Naive B cell (primary cell): ENCODE results near the gene YAF2. TPM values are rescaled to one million over a fixed set of nuclear protein-coding genes. Genes with fewer than 3 reads are reported as not detected.

Source experiments
- ATAC-seq, 2 donors: fragments of 150-1000 bp; cut with Tn5 transposase; 2 replicates each; pipeline ENCODE4 v1.10.0; 2021; ENCODE audit warnings: low read depth in 2 of 2, mild to moderate bottlenecking in 2 of 2, moderate library complexity in 2 of 2
- DNase-seq: peaks from one replicate; pipeline ENCODE4 v3.0.0; 2022
- H3K27ac Mint-ChIP-seq, 6 donors: one replicate each; pipeline ENCODE4 v1.8.0; 2020 to 2022; ENCODE audit warnings: mild to moderate bottlenecking in 6 of 6, mixed read lengths in 6 of 6, moderate library complexity in 5 of 6, inconsistent platforms in 2 of 6
- H3K27me3 Mint-ChIP-seq, 3 donors: one replicate each; pipeline ENCODE4 v1.8.0; 2021 to 2022; ENCODE audit warnings: mixed read lengths in 3 of 3, mild to moderate bottlenecking in 1 of 3
- H3K36me3 Mint-ChIP-seq, 2 donors: one replicate each; pipeline ENCODE4 v1.8.0; 2020 to 2022; ENCODE audit warnings: mixed read lengths in 2 of 2, inconsistent platforms in 1 of 2, mild to moderate bottlenecking in 1 of 2
- H3K4me1 Mint-ChIP-seq, 3 donors: one replicate each; pipeline ENCODE4 v1.8.0; 2020 to 2022; ENCODE audit warnings: mixed read lengths in 3 of 3, inconsistent platforms in 1 of 3, mild to moderate bottlenecking in 1 of 3, moderate library complexity in 1 of 3
- H3K4me3 Mint-ChIP-seq, 8 donors: one replicate each; pipeline ENCODE4 v1.8.0; 2020 to 2022; ENCODE audit warnings: mild to moderate bottlenecking in 8 of 8, mixed read lengths in 8 of 8, moderate library complexity in 8 of 8, inconsistent platforms in 2 of 8
- H3K9me3 Mint-ChIP-seq, 7 donors: one replicate each; pipeline ENCODE4 v1.8.0; 2020 to 2022; ENCODE audit warnings: mixed read lengths in 7 of 7, mild to moderate bottlenecking in 5 of 7, inconsistent platforms in 2 of 7, moderate library complexity in 1 of 7
- polyA plus RNA-seq, 6 donors: library from polyadenylated mRNA; unstranded; fragments of 300-500 nt; fragmentation: Illumina TruSeq; gene quantifications; one replicate each; pipeline ENCODE4 v1.2.3, GENCODE V29; 2021; ENCODE audit warnings: low read depth in 6 of 6

Gene YAF2
- polyA plus RNA-seq, 6 donors from 2014 or later, result 7.1 to 20.9 (median 11.1) TPM

DNA sequence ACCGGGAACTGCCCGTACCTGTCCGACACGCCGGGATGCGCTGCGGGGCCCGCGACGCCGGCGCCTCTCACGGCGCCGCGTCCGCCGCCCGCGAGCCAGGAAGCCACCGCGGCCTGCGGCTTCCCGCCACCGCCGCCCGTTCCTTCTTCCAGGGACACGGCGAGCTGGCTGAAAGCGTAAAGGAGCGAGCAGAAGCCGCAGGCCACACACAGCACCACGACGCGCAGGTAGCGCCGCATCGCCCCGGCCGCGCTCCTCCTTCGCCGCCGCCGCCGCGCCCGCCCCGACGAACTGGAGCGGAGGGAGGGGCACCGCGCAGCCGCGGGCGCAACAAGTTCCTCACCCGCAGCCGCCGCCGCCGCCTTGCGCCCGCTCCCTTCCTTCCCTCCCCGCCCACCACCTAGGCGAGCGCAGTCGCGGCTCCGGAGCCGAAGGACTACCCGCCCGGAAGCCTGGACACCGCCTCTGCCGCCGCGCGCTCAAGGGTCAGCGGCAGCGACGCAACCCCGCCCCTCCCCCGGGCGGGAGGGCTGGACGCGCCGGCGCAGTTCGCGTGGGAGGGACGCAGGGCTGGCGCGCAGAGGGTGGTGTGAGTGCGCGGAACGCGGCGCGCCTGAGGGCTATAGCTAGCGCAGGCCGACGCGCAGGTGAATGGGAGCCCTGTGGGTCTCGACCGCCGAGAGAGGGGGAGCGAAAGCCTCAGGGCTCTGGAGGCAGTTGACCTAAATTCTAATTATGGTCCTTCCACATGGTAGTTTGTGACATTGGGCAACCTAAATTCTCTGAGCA, 93.4 kb downstream of the YAF2 start, which contains the start of gene GXYLT1:
Gene GXYLT1, minus strand, starts transcription at position 467 of the 789 bp plus-strand sequence. Its CDS starts 228 bp downstream, at position 239.
- Mint-ChIP-seq H3K4me3 (peak within 1 kb of the TSS; percentile 95 to 98 (median 97)), H3K36me3 (no peaks in the 10 kb centered on the region), H3K4me1 (peaks cover 29 to 41% (median 34%) of the 10 kb centered on the region in 3 donors), H3K27ac (peak within 1 kb of the TSS; percentile 90 to 97 (median 94)), H3K27me3 (no peaks in the 10 kb centered on the region), H3K9me3 (no peaks in the 10 kb centered on the region)
- ATAC-seq (peak; percentile 82 to 84), DNase-seq (peak; percentile 75)

- Mint-ChIP-seq H3K9me3 (no peaks in the 10 kb centered on the region), H3K27ac (peak overlapping the region; percentile 41 to 97 (median 93)), H3K36me3 (no peaks in the 10 kb centered on the region), H3K27me3 (no peaks in the 10 kb centered on the region), H3K4me3 (peak overlapping the region; percentile 95 to 98 (median 97)), H3K4me1 (peaks cover 29 to 46% (median 34%) of the 10 kb centered on the region in 3 donors)
- DNase-seq (peak; percentile 17), ATAC-seq (no peak)
Observed at GRCh38 chr12:42144158-42144407, 94.0 kb downstream of the YAF2 start.

DNA sequence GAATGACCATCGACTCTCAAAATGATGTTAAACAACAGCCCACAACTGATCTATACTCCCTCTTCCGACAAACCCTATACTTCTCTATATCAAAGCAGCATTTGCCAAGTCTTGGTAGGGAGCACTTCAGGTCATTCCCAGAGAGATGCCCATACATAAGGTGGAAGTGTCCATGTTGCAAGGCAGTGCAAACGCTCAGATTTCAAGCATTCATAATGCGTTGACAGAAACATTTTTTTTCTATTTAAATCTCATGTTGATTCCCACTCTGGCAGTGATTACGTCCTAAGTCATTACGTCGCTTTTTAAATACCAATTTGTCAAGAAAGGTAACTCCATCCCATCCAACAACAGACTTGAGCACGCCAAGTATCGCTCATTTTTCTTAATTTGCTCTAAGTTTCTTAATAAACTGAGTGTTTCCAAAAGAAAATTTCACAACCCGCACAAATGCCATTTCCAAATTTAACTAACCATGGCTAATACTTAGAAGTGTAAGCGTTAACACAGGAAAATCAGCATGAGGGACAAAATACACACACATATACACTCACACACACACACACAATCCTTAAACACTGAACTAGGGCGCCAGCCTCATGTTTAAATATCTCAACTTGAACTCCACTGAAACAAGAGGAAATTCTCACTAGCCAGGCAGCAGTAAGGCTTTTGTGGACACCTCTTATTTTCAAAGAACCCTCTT, 94.4 kb downstream of the YAF2 start:
- Mint-ChIP-seq H3K36me3 (no peaks in the 10 kb centered on the region), H3K4me3 (peak overlapping the region; percentile 95 to 98 (median 97)), H3K9me3 (no peaks in the 10 kb centered on the region), H3K27ac (peak overlapping the region; percentile 41 to 97 (median 93)), H3K4me1 (peaks cover 29 to 50% (median 34%) of the 10 kb centered on the region in 3 donors), H3K27me3 (no peaks in the 10 kb centered on the region)
- ATAC-seq (peak in 1 of 2 donors; percentile 3), DNase-seq (no peak)

GRCh38 chr12:42141981-42142606, 96.0 kb downstream of the YAF2 start:
- Mint-ChIP-seq H3K27me3 (no peaks in the 10 kb centered on the region), H3K36me3 (no peaks in the 10 kb centered on the region), H3K4me3 (peak overlapping the region in 1 of 8 donors; percentile 97), H3K4me1 (peaks cover 29 to 62% (median 34%) of the 10 kb centered on the region in 3 donors), H3K27ac (peak overlapping the region in 2 of 6 donors; percentile 11 to 43), H3K9me3 (no peaks in the 10 kb centered on the region)
- ATAC-seq (no peak), DNase-seq (no peak)

DNA sequence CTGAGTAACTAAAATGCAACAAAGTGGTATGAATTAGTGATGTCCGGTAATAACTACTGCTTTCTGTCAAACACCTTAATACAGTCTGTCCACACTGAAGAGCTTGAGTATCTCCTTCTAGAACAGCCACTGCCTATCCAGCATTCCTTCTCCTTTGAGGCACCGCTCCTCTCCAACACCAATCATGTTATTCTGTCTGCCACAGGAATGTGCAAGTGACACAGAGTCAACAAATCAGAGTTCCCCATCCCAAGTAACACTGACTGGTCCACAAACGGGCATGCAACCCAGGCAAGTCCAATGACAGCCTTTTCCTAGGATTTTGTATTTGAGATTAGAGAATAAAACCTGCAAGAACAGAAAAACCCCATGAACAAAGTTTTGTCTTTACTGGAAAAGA, 97.1 kb downstream of the YAF2 start:
- Mint-ChIP-seq H3K27ac (peak overlapping the region in 3 of 6 donors; percentile 11 to 40 (median 19)), H3K4me3 (no peak overlapping the region), H3K27me3 (no peaks in the 10 kb centered on the region), H3K4me1 (peaks cover 29 to 67% (median 31%) of the 10 kb centered on the region in 3 donors), H3K9me3 (no peaks in the 10 kb centered on the region), H3K36me3 (no peaks in the 10 kb centered on the region)
- no peak for DNase-seq
- ATAC-seq, result no peak

- H3K27me3 Mint-ChIP-seq, result no peaks in the 10 kb centered on the region
- peaks cover 14 to 40% (median 33%) of the 10 kb centered on the region in 3 donors for H3K4me1 Mint-ChIP-seq
- DNase-seq (no peak), ATAC-seq (no peak)
- no peaks in the 10 kb centered on the region for H3K9me3 Mint-ChIP-seq
- no peak overlapping the region for H3K4me3 Mint-ChIP-seq
- H3K36me3 Mint-ChIP-seq, result no peaks in the 10 kb centered on the region
- no peak overlapping the region for H3K27ac Mint-ChIP-seq
Observed at GRCh38 chr12:42135259-42135814, 102.7 kb downstream of the YAF2 start.

DNA sequence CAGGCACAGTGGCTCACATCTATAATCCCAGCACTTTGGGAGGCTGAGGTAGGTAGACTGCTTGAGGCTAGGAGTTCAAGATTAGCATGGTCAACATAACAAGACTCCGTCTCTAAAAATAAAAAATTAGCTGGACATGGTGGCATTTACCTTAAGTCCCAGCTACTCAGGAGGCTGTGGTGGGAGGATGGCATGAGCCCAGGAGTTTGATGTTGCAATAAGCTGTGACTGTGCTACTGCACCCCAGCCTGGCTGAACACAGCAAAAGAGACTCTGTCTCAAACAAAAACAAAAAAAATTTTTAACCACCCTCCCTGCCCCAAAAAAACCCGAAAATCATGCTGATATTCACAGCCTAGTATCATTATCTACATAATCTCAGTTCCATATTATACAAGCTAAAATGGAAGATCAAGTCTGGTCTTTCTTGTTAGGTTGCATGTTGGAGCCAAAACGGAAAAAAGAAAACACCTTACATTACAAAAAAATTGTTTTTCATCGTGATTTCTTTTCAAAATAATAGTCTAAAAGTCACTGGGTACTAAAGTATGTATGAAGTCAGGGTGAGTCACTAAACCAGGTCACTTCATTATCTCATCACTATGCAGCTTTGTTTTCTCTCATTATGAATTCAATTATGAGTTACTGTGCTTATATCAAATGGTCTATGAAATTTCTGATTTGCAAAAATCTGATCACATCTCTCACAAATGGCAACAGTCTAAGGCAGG, 107.2 kb downstream of the YAF2 start:
- DNase-seq (no peak), ATAC-seq (no peak)
- Mint-ChIP-seq H3K4me1 (peaks cover 10 to 38% (median 22%) of the 10 kb centered on the region in 3 donors), H3K27ac (peak overlapping the region in 1 of 6 donors; percentile 66), H3K9me3 (no peaks in the 10 kb centered on the region), H3K27me3 (no peaks in the 10 kb centered on the region), H3K4me3 (no peak overlapping the region), H3K36me3 (no peaks in the 10 kb centered on the region)

DNA sequence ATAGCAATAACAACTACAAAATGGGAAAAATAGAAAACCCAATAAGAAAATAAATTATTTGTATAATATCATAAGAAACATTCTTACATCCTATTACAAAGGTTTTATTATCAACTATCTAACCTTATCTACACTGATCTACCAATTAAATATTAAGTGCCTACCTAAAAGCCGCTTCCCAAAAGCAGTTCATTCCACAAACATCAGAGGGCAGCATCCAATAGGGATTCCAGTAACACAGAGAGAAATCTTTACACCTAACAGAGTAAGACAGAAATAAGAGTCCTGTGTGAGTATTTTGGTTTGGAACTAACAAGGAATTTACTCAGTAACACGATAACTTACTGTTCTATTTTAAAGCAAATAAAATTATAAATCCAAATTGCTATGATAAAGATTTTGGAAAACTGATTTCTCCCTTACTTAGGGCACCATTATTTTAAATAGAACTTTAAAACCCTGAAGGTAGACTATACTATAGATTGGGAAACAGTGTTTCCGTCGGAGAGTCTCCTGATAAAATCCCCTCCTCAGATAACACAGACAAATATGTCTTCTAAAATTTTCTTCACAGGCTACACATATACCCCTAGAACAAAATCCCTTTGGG, 108.3 kb downstream of the YAF2 start:
- no peaks in the 10 kb centered on the region for H3K27me3 Mint-ChIP-seq
- H3K36me3 Mint-ChIP-seq, result no peaks in the 10 kb centered on the region
- no peaks in the 10 kb centered on the region for H3K9me3 Mint-ChIP-seq
- H3K27ac Mint-ChIP-seq, result peak overlapping the region in 3 of 6 donors; percentile 44 to 66 (median 66)
- ATAC-seq (peak; percentile 31 to 40), DNase-seq (no peak)
- H3K4me3 Mint-ChIP-seq, result no peak overlapping the region
- H3K4me1 Mint-ChIP-seq, result peaks cover 10 to 28% (median 16%) of the 10 kb centered on the region in 3 donors

- no peak for DNase-seq
- H3K27me3 Mint-ChIP-seq, result no peaks in the 10 kb centered on the region
- peaks cover 9 to 22% (median 12%) of the 10 kb centered on the region in 3 donors for H3K4me1 Mint-ChIP-seq
- H3K36me3 Mint-ChIP-seq, result no peaks in the 10 kb centered on the region
- no peak overlapping the region for H3K27ac Mint-ChIP-seq
- no peak for ATAC-seq
- no peak overlapping the region for H3K4me3 Mint-ChIP-seq
- H3K9me3 Mint-ChIP-seq, result no peaks in the 10 kb centered on the region
Observed at GRCh38 chr12:42128888-42129287, 109.2 kb downstream of the YAF2 start.

GRCh38 chr12:42128327-42128726, 109.7 kb downstream of the YAF2 start:
- Mint-ChIP-seq H3K4me3 (no peak overlapping the region), H3K27me3 (no peaks in the 10 kb centered on the region), H3K36me3 (no peaks in the 10 kb centered on the region), H3K9me3 (no peaks in the 10 kb centered on the region), H3K4me1 (peaks cover 6 to 17% (median 9%) of the 10 kb centered on the region in 3 donors), H3K27ac (no peak overlapping the region)
- ATAC-seq (no peak), DNase-seq (no peak)

- peak overlapping the region in 2 of 6 donors; percentile 53 to 60 for H3K27ac Mint-ChIP-seq
- H3K9me3 Mint-ChIP-seq, result no peaks in the 10 kb centered on the region
- H3K4me3 Mint-ChIP-seq, result no peak overlapping the region
- no peaks in the 10 kb centered on the region for H3K27me3 Mint-ChIP-seq
- peaks cover 3 to 8% (median 6%) of the 10 kb centered on the region in 3 donors for H3K4me1 Mint-ChIP-seq
- H3K36me3 Mint-ChIP-seq, result no peaks in the 10 kb centered on the region
- ATAC-seq (peak in 1 of 2 donors; percentile 46), DNase-seq (no peak)
Observed at GRCh38 chr12:42126963-42127362, 111.1 kb downstream of the YAF2 start.

DNA sequence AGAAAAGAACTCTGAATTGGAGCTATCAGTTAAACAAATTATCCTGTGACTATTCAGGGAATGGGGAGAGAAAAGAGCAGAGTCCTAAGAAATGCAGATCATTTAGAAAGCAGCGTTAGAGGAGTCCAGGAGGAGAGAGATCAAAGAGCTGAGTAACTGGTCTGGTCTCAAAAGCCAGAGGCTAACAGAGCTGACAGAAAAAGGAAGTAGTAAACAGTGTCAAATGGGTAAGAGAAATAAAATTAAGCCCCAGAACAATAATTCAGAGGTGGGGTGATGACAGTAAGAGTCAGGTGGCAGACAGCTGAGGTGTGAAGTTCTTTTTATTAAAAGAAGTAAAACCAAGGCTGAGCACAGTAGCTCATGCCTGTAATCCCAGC, 112.7 kb downstream of the YAF2 start:
- Mint-ChIP-seq H3K9me3 (no peaks in the 10 kb centered on the region), H3K4me1 (peaks cover 0 to 8% (median 6%) of the 10 kb centered on the region in 3 donors), H3K36me3 (no peaks in the 10 kb centered on the region), H3K27me3 (no peaks in the 10 kb centered on the region), H3K4me3 (no peak overlapping the region), H3K27ac (no peak overlapping the region)
- DNase-seq (no peak), ATAC-seq (peak; percentile 82 to 84)
